GM08714 (cell line): ENCODE results near the gene PRKAR1B.
"Not testable (repeated sequence)": the region's sequence is repeated elsewhere in the genome, so short reads cannot be mapped to it uniquely, and the experiment has no call there.

Experiments
- H3K4me3 ChIP-seq: fragments of 200-500 bp; sonication (Bioruptor generic); 2 replicates; pipeline ENCODE4 v1.5.1; 2014; ENCODE audit warnings: mild to moderate bottlenecking, low read length, inconsistent platforms
- ZNF274 ChIP-seq: IDR thresholded peaks from 2 replicates; pipeline ENCODE4 v1.6.1; 2012; ENCODE audit warnings: mild to moderate bottlenecking, low read depth, low read length

PRKAR1B gene

GRCh38 chr7:619368-619840, 107.7 kb downstream of the PRKAR1B start:
- no peak overlapping the region for H3K4me3 ChIP-seq
- no peak for TF ChIP-seq ZNF274

- no peak for TF ChIP-seq ZNF274
- H3K4me3 ChIP-seq, result no peak overlapping the region
Observed at GRCh38 chr7:618539-619367, 108.3 kb downstream of the PRKAR1B start.

- no peak overlapping the region for H3K4me3 ChIP-seq
- TF ChIP-seq ZNF274, result no peak
Observed at GRCh38 chr7:617614-618538, 109.2 kb downstream of the PRKAR1B start.

- H3K4me3 ChIP-seq, result no peak overlapping the region
- no peak for TF ChIP-seq ZNF274
Observed at GRCh38 chr7:613442-614140, 113.5 kb downstream of the PRKAR1B start.

- not testable (repeated sequence) for H3K4me3 ChIP-seq
Observed at GRCh38 chr7:611837-612236, 115.2 kb downstream of the PRKAR1B start.

- TF ChIP-seq ZNF274, result no peak
- no peak overlapping the region for H3K4me3 ChIP-seq
Observed at GRCh38 chr7:611281-611810, 115.7 kb downstream of the PRKAR1B start.

- H3K4me3 ChIP-seq, result no peak overlapping the region
- no peak for TF ChIP-seq ZNF274
Observed at GRCh38 chr7:610531-611280, 116.4 kb downstream of the PRKAR1B start.

GRCh38 chr7:610141-610530, 116.9 kb downstream of the PRKAR1B start:
- TF ChIP-seq ZNF274, result no peak
- H3K4me3 ChIP-seq, result no peak overlapping the region

GRCh38 chr7:609365-609764, 117.7 kb downstream of the PRKAR1B start:
- no peak for TF ChIP-seq ZNF274
- no peak overlapping the region for H3K4me3 ChIP-seq

- no peak for TF ChIP-seq ZNF274
- no peak overlapping the region for H3K4me3 ChIP-seq
Observed at GRCh38 chr7:608954-609353, 118.1 kb downstream of the PRKAR1B start.

GRCh38 chr7:608361-608760, 118.7 kb downstream of the PRKAR1B start:
- TF ChIP-seq ZNF274, result no peak
- no peak overlapping the region for H3K4me3 ChIP-seq

GRCh38 chr7:607938-608337, 119.1 kb downstream of the PRKAR1B start:
- no peak for TF ChIP-seq ZNF274
- no peak overlapping the region for H3K4me3 ChIP-seq

- no peak overlapping the region for H3K4me3 ChIP-seq
- no peak for TF ChIP-seq ZNF274
Observed at GRCh38 chr7:605661-606450, 121.2 kb downstream of the PRKAR1B start.
